Gastrocnemius medialis (tissue), 4 donors: ENCODE results near the gene TFPI.

Experiments used
- CTCF ChIP-seq, 5 experiments: fragments of 450-650 bp in 3 of 5; fragments of 200-600 bp in 2 of 5; sonication (generic) in 2 of 5; IDR thresholded peaks in 4 of 5; conservative IDR thresholded peaks in 1 of 5; 1 replicate in 4 of 5; 2 replicates in 1 of 5; pipeline ENCODE4 v1.5.1; 2016 to 2019; ENCODE audit warnings: antibody characterized with exemption in 5 of 5, mild to moderate bottlenecking in 3 of 5, moderate library complexity in 3 of 5
- POLR2A ChIP-seq, 2 donors: fragments of 450-650 bp; IDR thresholded peaks; one replicate each; pipeline ENCODE4 v1.6.1; 2017; ENCODE audit warnings: antibody characterized with exemption in 2 of 2, mild to moderate bottlenecking in 2 of 2, moderate library complexity in 2 of 2

GRCh38 chr2:187503700-187504099 is 50.5 kb downstream of the TFPI start:
- TF ChIP-seq CTCF (IDR thresholded peaks at IDR 0.05 in 4 of 5, conservative IDR thresholded peaks at IDR 0.05 in 1 of 5): no peak
- no peak for TF ChIP-seq POLR2A (IDR thresholded peaks at IDR 0.05)
